Measurements from ENCODE around the gene SOS2.

Gene SOS2

DNA sequence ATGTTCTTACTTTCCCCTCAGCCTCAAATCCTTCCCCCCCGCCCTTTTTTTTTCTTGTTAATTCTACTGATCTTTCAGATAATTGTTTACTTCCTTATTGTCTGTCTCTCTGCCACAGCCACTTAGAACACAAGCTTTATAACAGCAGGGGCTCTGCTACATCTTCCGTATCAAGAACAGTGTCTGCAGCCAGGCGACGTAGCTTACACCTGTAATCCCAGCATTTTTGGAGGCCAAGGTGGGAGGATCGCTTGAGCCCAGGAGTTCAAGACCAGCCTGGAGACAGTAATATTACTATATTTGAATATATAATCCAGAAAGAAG is 5.4 kb downstream of the SOS2 start:
- TF ChIP-seq, protein P1, sequence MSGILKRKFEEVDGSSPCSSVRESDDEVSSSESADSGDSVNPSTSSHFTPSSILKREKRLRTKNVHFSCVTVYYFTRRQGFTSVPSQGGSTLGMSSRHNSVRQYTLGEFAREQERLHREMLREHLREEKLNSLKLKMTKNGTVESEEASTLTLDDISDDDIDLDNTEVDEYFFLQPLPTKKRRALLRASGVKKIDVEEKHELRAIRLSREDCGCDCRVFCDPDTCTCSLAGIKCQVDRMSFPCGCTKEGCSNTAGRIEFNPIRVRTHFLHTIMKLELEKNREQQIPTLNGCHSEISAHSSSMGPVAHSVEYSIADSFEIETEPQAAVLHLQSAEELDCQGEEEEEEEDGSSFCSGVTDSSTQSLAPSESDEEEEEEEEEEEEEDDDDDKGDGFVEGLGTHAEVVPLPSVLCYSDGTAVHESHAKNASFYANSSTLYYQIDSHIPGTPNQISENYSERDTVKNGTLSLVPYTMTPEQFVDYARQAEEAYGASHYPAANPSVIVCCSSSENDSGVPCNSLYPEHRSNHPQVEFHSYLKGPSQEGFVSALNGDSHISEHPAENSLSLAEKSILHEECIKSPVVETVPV (CRISPR knock-in tag; IDR thresholded peaks at IDR 0.05) = no peak
- no peak for TF ChIP-seq ZNF70 (CRISPR knock-in tag; IDR thresholded peaks at IDR 0.05)
- TF ChIP-seq CSDC2 (CRISPR knock-in tag; IDR thresholded peaks at IDR 0.05) = no peak
- no peak for TF ChIP-seq SNAI2 (CRISPR knock-in tag; IDR thresholded peaks at IDR 0.05)
- TF ChIP-seq TOX (CRISPR knock-in tag; IDR thresholded peaks at IDR 0.05; ENCODE audit: borderline replicate concordance) = no peak
- TF ChIP-seq TCF4 (CRISPR knock-in tag; IDR thresholded peaks at IDR 0.05; ENCODE audit: borderline replicate concordance) = no peak
- TF ChIP-seq PPARA (CRISPR knock-in tag; IDR thresholded peaks at IDR 0.05; ENCODE audit: borderline replicate concordance) = no peak
- ATAC-seq = peak; percentile 29

DNA sequence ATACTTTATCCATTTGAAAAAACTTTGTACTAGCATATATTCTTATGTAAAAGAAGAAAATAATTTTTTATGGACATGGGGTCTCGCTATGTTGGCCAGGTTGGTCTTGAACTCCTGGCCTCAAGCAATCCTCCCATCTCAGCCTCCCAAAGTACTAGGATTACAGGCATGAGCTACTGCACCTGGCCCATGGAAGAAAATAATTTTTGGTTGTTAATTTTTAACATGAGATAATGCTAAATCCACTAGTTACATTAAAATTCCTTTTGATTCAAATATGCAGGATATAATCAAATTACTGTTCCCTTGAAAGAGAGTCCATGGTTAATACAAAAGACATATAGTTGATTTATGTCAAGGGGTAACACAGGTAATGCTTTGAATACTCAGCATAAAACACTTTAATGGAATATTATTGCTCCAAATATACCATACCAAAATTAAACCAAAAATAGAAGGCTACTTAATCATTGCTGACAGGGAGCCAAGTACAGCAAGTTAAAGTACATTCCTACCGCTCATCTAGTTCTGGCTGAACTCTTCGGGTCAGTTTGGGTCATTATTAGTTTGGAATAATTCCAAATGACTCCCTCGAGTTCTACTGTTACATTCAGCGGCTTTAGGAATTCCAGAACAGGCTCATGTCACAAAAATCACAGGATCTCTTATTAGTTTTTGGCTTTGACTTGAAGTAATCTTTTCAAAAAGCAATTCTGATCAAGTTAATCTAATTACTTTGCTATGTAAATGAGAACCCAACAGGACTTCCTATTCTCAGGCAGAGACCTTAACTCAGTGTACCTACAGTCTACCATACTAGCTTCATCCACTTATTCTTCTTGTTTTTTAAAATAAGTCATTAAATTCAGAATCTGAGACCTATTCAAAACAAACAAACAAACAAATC is 6.1 kb downstream of the SOS2 start:
- ATAC-seq = peak; percentile 85
- TF ChIP-seq, protein P2, sequence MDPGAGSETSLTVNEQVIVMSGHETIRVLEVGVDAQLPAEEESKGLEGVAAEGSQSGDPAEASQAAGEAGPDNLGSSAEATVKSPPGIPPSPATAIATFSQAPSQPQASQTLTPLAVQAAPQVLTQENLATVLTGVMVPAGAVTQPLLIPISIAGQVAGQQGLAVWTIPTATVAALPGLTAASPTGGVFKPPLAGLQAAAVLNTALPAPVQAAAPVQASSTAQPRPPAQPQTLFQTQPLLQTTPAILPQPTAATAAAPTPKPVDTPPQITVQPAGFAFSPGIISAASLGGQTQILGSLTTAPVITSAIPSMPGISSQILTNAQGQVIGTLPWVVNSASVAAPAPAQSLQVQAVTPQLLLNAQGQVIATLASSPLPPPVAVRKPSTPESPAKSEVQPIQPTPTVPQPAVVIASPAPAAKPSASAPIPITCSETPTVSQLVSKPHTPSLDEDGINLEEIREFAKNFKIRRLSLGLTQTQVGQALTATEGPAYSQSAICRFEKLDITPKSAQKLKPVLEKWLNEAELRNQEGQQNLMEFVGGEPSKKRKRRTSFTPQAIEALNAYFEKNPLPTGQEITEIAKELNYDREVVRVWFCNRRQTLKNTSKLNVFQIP (CRISPR knock-in tag; IDR thresholded peaks at IDR 0.05; ENCODE audit: borderline replicate concordance, low read depth) = peak; percentile 47; the same call in 1 of the 2 replicates
- TF ChIP-seq ZFP3 (CRISPR knock-in tag; IDR thresholded peaks at IDR 0.05) = peak; percentile 68
- peak; percentile 91 for TF ChIP-seq GLIS3 (CRISPR knock-in tag; IDR thresholded peaks at IDR 0.05)
- TF ChIP-seq, protein P3, sequence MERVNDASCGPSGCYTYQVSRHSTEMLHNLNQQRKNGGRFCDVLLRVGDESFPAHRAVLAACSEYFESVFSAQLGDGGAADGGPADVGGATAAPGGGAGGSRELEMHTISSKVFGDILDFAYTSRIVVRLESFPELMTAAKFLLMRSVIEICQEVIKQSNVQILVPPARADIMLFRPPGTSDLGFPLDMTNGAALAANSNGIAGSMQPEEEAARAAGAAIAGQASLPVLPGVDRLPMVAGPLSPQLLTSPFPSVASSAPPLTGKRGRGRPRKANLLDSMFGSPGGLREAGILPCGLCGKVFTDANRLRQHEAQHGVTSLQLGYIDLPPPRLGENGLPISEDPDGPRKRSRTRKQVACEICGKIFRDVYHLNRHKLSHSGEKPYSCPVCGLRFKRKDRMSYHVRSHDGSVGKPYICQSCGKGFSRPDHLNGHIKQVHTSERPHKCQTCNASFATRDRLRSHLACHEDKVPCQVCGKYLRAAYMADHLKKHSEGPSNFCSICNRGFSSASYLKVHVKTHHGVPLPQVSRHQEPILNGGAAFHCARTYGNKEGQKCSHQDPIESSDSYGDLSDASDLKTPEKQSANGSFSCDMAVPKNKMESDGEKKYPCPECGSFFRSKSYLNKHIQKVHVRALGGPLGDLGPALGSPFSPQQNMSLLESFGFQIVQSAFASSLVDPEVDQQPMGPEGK (CRISPR knock-in tag; IDR thresholded peaks at IDR 0.05; ENCODE audit: borderline replicate concordance) = peak; percentile 97
- TF ChIP-seq TCF4 (CRISPR knock-in tag; IDR thresholded peaks at IDR 0.05; ENCODE audit: borderline replicate concordance) = 0 out of 2 replicates have a peak, but pooled peaks have one; percentile 66
- TF ChIP-seq ARNTL (CRISPR knock-in tag; IDR thresholded peaks at IDR 0.05; ENCODE audit: borderline replicate concordance, low read depth) = no peak
- TF ChIP-seq ESRRG (CRISPR knock-in tag; IDR thresholded peaks at IDR 0.05) = peak; percentile 94; the same call in 1 of the 2 replicates
- peak; percentile 74; the same call in 1 of the 2 replicates for TF ChIP-seq ZNF565 (CRISPR knock-in tag; conservative IDR thresholded peaks at IDR 0.05; ENCODE audit: low read depth)
- no peak for TF ChIP-seq ZNF70 (CRISPR knock-in tag; IDR thresholded peaks at IDR 0.05)
- no peak for TF ChIP-seq ZFP30 (CRISPR knock-in tag; IDR thresholded peaks at IDR 0.05)
- TF ChIP-seq ZC3H10 (CRISPR knock-in tag; IDR thresholded peaks at IDR 0.05) = peak; percentile 86
- TF ChIP-seq, protein P4, sequence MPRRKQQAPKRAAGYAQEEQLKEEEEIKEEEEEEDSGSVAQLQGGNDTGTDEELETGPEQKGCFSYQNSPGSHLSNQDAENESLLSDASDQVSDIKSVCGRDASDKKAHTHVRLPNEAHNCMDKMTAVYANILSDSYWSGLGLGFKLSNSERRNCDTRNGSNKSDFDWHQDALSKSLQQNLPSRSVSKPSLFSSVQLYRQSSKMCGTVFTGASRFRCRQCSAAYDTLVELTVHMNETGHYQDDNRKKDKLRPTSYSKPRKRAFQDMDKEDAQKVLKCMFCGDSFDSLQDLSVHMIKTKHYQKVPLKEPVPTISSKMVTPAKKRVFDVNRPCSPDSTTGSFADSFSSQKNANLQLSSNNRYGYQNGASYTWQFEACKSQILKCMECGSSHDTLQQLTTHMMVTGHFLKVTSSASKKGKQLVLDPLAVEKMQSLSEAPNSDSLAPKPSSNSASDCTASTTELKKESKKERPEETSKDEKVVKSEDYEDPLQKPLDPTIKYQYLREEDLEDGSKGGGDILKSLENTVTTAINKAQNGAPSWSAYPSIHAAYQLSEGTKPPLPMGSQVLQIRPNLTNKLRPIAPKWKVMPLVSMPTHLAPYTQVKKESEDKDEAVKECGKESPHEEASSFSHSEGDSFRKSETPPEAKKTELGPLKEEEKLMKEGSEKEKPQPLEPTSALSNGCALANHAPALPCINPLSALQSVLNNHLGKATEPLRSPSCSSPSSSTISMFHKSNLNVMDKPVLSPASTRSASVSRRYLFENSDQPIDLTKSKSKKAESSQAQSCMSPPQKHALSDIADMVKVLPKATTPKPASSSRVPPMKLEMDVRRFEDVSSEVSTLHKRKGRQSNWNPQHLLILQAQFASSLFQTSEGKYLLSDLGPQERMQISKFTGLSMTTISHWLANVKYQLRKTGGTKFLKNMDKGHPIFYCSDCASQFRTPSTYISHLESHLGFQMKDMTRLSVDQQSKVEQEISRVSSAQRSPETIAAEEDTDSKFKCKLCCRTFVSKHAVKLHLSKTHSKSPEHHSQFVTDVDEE (CRISPR knock-in tag; IDR thresholded peaks at IDR 0.05) = peak; percentile 72
- TF ChIP-seq, protein P1 (CRISPR knock-in tag; IDR thresholded peaks at IDR 0.05) = 0 out of 2 replicates have a peak, but pooled peaks have one; percentile 27
- TF ChIP-seq PPARA (CRISPR knock-in tag; IDR thresholded peaks at IDR 0.05; ENCODE audit: borderline replicate concordance) = no peak
- no peak for TF ChIP-seq BACH2 (CRISPR knock-in tag; IDR thresholded peaks at IDR 0.05; ENCODE audit: borderline replicate concordance)
- TF ChIP-seq, protein P5, sequence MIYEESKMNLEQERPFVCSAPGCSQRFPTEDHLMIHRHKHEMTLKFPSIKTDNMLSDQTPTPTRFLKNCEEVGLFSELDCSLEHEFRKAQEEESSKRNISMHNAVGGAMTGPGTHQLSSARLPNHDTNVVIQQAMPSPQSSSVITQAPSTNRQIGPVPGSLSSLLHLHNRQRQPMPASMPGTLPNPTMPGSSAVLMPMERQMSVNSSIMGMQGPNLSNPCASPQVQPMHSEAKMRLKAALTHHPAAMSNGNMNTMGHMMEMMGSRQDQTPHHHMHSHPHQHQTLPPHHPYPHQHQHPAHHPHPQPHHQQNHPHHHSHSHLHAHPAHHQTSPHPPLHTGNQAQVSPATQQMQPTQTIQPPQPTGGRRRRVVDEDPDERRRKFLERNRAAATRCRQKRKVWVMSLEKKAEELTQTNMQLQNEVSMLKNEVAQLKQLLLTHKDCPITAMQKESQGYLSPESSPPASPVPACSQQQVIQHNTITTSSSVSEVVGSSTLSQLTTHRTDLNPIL (CRISPR knock-in tag; IDR thresholded peaks at IDR 0.05; ENCODE audit: low read depth) = peak; percentile 97
- peak; percentile 100 for TF ChIP-seq ISL1 (CRISPR knock-in tag; IDR thresholded peaks at IDR 0.05)
- TF ChIP-seq ZNF8 (CRISPR knock-in tag; IDR thresholded peaks at IDR 0.05) = no peak
- TF ChIP-seq RARB (CRISPR knock-in tag; IDR thresholded peaks at IDR 0.05) = peak; percentile 52; the same call in 1 of the 2 replicates
- no peak for TF ChIP-seq TOX (CRISPR knock-in tag; IDR thresholded peaks at IDR 0.05; ENCODE audit: borderline replicate concordance)
- no peak; the same call in none of the 2 replicates for TF ChIP-seq SNAI2 (CRISPR knock-in tag; IDR thresholded peaks at IDR 0.05)
- TF ChIP-seq CSDC2 (CRISPR knock-in tag; IDR thresholded peaks at IDR 0.05) = peak; percentile 79; the same call in 1 of the 2 replicates
- TF ChIP-seq OSR1 (CRISPR knock-in tag; IDR thresholded peaks at IDR 0.05) = no peak
